ENCODE data around the gene PTPRN2. TPM values are rescaled to one million over a fixed set of nuclear protein-coding genes. Genes with fewer than 3 reads are reported as not detected.

The PTPRN2 gene
- total RNA-seq, 1 experiment from 2014 or later, result 2.1 TPM

DNA sequence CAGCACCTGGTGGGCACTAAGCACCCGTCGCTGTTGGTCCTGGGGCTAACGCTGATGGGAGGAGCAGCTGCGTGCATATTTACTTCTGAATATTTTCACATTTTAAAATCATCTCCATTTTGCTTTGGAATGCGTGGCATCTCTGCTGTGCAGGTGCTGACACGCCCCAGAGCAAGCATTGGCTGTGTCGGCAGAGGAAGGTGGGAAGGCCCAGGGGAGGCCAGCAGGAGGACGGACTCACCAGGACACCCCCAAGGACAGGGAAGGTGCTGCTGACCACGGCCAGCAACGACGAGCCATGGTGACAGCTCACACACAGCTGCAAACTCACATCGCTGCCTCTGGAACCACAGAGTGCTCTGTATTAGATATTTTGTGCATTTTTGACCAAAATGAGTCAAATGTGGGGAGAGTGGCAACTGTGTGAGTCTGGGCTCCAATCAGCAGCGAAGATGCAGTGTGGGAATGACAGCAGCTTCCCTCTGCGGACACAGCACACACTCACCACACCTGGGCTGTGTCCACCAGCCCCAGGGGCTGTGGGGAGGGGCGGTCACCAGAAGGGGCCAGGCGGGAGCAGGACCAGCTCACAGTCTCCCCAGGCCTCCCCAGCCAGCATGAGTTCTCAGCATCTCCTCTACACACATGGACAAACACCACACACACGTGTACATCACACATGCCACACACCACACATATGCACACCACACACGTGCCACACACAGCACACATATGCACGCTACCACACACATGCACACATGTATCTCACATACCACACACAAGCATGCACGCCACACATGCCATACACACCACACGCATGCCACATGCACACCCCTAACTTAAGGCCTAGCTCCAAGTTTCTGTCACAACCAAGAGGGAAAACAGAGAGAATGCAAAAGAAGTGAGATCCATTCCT lies 58.2 kb downstream of the PTPRN2 start (continued):
- TF ChIP-seq POLR2A (IDR thresholded peaks at IDR 0.05; ENCODE audit: borderline replicate concordance, extremely low read depth, insufficient read depth, insufficient read length), result no peak

DNA sequence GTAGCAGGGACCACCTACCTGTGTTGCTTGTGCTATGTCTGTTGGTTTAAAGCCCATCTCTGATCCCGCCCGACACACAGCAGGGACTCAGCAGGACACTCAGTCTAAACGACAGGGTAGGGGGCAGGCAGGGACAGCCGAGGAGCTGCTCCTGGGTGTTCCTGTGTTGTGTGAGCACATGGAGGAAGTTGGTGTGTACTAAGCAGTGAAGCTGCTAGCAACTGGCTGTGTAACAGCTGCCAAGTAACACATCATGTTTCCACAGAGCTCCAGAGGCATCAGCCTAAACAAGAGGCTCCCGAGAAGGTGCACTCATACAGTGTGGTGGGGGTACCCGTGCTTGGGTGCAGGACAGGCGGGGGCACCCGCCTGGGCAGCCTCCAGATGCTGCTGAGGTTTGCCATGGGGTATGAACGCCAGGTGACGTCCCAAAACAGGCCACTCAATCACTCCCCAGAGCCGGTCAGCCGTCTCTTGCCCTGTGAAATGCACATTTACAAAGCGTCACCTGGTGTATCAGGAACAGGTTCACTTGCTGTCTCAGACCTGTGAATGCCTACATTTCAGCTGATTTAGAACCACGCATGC lies 59.6 kb downstream of the PTPRN2 start:
- Histone ChIP-seq H2AFZ (ENCODE audit: low read depth, low read length, poor library complexity, severe bottlenecking) (no peak overlapping the region), H3K79me2 (ENCODE audit: insufficient read depth, low read length) (no peaks in the 10 kb centered on the region), H3K27me3 (ENCODE audit: insufficient read depth, low read length) (no peaks in the 10 kb centered on the region), H3K9me3 (ENCODE audit: control insufficient read depth in 1 of 2, insufficient read depth in 1 of 2, low read depth in 1 of 2, low read length in 2 of 2) (no peaks in the 10 kb centered on the region), H3K4me1 (ENCODE audit: control insufficient read depth in 1 of 2, insufficient read depth in 2 of 2, low read length in 2 of 2) (no peaks in the 10 kb centered on the region), H3K27ac (ENCODE audit: low read depth, low read length) (no peak overlapping the region), H4K20me1 (ENCODE audit: insufficient read depth) (no peaks in the 10 kb centered on the region), H3K4me2 (ENCODE audit: low read length) (no peak overlapping the region), H3K4me3 (replicated peaks in 1 of 2; ENCODE audit: low read depth in 1 of 2, low read length in 2 of 2) (no peak overlapping the region), H3K9ac (ENCODE audit: low read length) (no peak overlapping the region), H3K9me2 (ENCODE audit: insufficient read depth) (no peaks in the 10 kb centered on the region), H3K36me3 (ENCODE audit: control insufficient read depth in 1 of 2, insufficient read depth in 2 of 2, low read length in 2 of 2) (no peaks in the 10 kb centered on the region)
- DNase-seq (ENCODE audit: low read depth, low spot score) (no peak), ATAC-seq (no peak)
- no TSS peak for BruUV-seq (replicated peaks)
- ChIA-PET RAD21 (ENCODE audit: low non-redundant PET in 1 of 2, low total read pairs in 2 of 2, uncharacterized antibody in 2 of 2, unreplicated experiment in 2 of 2) (no interaction called here), POLR2A (no interaction called here), CTCF (no interaction called here)
- intact Hi-C loops (cut with micrococcal nuclease), result no loop called here
- TF ChIP-seq TCF7L2 (IDR thresholded peaks at IDR 0.05; ENCODE audit: borderline replicate concordance, extremely low read depth, insufficient read depth, insufficient read length) (no peak), RAD21 (IDR thresholded peaks at IDR 0.05; ENCODE audit: low read depth) (no peak), EZH2phosphoT487 (IDR thresholded peaks at IDR 0.05; ENCODE audit: borderline replicate concordance) (no peak), EGR1 (IDR thresholded peaks at IDR 0.05; ENCODE audit: low read depth) (no peak), FOSL1 (IDR thresholded peaks at IDR 0.05; ENCODE audit: low read depth) (no peak), SRF (IDR thresholded peaks at IDR 0.05; ENCODE audit: low read depth) (no peak), POLR2A (IDR thresholded peaks at IDR 0.05; ENCODE audit: borderline replicate concordance, extremely low read depth, insufficient read depth, insufficient read length) (no peak), ELF1 (IDR thresholded peaks at IDR 0.05; ENCODE audit: borderline replicate concordance, low read depth) (no peak), CEBPB (IDR thresholded peaks at IDR 0.05; ENCODE audit: low read depth) (no peak), SIN3A (IDR thresholded peaks at IDR 0.05; ENCODE audit: low read depth) (no peak)
- TF ChIP-seq, protein P1, sequence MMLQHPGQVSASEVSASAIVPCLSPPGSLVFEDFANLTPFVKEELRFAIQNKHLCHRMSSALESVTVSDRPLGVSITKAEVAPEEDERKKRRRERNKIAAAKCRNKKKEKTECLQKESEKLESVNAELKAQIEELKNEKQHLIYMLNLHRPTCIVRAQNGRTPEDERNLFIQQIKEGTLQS (IDR thresholded peaks at IDR 0.05), result no peak
- TF ChIP-seq, protein P2, sequence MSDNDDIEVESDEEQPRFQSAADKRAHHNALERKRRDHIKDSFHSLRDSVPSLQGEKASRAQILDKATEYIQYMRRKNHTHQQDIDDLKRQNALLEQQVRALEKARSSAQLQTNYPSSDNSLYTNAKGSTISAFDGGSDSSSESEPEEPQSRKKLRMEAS (IDR thresholded peaks at IDR 0.05), result no peak
- TF ChIP-seq, protein P3, sequence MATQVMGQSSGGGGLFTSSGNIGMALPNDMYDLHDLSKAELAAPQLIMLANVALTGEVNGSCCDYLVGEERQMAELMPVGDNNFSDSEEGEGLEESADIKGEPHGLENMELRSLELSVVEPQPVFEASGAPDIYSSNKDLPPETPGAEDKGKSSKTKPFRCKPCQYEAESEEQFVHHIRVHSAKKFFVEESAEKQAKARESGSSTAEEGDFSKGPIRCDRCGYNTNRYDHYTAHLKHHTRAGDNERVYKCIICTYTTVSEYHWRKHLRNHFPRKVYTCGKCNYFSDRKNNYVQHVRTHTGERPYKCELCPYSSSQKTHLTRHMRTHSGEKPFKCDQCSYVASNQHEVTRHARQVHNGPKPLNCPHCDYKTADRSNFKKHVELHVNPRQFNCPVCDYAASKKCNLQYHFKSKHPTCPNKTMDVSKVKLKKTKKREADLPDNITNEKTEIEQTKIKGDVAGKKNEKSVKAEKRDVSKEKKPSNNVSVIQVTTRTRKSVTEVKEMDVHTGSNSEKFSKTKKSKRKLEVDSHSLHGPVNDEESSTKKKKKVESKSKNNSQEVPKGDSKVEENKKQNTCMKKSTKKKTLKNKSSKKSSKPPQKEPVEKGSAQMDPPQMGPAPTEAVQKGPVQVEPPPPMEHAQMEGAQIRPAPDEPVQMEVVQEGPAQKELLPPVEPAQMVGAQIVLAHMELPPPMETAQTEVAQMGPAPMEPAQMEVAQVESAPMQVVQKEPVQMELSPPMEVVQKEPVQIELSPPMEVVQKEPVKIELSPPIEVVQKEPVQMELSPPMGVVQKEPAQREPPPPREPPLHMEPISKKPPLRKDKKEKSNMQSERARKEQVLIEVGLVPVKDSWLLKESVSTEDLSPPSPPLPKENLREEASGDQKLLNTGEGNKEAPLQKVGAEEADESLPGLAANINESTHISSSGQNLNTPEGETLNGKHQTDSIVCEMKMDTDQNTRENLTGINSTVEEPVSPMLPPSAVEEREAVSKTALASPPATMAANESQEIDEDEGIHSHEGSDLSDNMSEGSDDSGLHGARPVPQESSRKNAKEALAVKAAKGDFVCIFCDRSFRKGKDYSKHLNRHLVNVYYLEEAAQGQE (IDR thresholded peaks at IDR 0.05; ENCODE audit: low read depth), result no peak
- TF ChIP-seq, protein P4, sequence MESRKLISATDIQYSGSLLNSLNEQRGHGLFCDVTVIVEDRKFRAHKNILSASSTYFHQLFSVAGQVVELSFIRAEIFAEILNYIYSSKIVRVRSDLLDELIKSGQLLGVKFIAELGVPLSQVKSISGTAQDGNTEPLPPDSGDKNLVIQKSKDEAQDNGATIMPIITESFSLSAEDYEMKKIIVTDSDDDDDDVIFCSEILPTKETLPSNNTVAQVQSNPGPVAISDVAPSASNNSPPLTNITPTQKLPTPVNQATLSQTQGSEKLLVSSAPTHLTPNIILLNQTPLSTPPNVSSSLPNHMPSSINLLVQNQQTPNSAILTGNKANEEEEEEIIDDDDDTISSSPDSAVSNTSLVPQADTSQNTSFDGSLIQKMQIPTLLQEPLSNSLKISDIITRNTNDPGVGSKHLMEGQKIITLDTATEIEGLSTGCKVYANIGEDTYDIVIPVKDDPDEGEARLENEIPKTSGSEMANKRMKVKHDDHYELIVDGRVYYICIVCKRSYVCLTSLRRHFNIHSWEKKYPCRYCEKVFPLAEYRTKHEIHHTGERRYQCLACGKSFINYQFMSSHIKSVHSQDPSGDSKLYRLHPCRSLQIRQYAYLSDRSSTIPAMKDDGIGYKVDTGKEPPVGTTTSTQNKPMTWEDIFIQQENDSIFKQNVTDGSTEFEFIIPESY (IDR thresholded peaks at IDR 0.05; ENCODE audit: extremely low read depth, insufficient replicate concordance, low read length), result no peak
- TF ChIP-seq, protein P5, sequence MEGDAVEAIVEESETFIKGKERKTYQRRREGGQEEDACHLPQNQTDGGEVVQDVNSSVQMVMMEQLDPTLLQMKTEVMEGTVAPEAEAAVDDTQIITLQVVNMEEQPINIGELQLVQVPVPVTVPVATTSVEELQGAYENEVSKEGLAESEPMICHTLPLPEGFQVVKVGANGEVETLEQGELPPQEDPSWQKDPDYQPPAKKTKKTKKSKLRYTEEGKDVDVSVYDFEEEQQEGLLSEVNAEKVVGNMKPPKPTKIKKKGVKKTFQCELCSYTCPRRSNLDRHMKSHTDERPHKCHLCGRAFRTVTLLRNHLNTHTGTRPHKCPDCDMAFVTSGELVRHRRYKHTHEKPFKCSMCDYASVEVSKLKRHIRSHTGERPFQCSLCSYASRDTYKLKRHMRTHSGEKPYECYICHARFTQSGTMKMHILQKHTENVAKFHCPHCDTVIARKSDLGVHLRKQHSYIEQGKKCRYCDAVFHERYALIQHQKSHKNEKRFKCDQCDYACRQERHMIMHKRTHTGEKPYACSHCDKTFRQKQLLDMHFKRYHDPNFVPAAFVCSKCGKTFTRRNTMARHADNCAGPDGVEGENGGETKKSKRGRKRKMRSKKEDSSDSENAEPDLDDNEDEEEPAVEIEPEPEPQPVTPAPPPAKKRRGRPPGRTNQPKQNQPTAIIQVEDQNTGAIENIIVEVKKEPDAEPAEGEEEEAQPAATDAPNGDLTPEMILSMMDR (IDR thresholded peaks at IDR 0.05 in 2 of 3, conservative IDR thresholded peaks at IDR 0.05 in 1 of 3; ENCODE audit: borderline replicate concordance in 1 of 3, insufficient read depth in 1 of 3, low read depth in 2 of 3, low read length in 2 of 3), result no peak
